Fibroblast of the aortic adventitia (primary cell): ENCODE results near the gene DUSP6. TPM values are rescaled to one million over a fixed set of nuclear protein-coding genes. Genes with fewer than 3 reads are reported as not detected.

Experiments used
- DNase-seq: peaks from one replicate; pipeline ENCODE4 v3.0.0-alpha.2; 2010; ENCODE audit warnings: low read depth
- H3K4me3 ChIP-seq: 2 replicates; pipeline ENCODE4 v1.5.1; 2011; ENCODE audit warnings: low read depth, mild to moderate bottlenecking, control low read depth, low read length, moderate library complexity
- total RNA-seq: library from RNA; depleted of rRNA; stranded (reverse); fragments of >200 nt; gene quantifications from 2 replicates; pipeline ENCODE4 v1.2.3, GENCODE V29; 2012; ENCODE audit warnings: low replicate concordance
- TF ChIP-seq, protein P1 (sequence below): IDR thresholded peaks from 2 replicates; pipeline ENCODE4 v1.5.1; 2011; ENCODE audit warnings: mild to moderate bottlenecking, low read length, control low read depth, inconsistent platforms; ENCODE audit not compliant: insufficient read depth

Gene DUSP6, protein sequence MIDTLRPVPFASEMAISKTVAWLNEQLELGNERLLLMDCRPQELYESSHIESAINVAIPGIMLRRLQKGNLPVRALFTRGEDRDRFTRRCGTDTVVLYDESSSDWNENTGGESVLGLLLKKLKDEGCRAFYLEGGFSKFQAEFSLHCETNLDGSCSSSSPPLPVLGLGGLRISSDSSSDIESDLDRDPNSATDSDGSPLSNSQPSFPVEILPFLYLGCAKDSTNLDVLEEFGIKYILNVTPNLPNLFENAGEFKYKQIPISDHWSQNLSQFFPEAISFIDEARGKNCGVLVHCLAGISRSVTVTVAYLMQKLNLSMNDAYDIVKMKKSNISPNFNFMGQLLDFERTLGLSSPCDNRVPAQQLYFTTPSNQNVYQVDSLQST
- 17.1 and 33.9 TPM in 2 replicates for total RNA-seq

DNA sequence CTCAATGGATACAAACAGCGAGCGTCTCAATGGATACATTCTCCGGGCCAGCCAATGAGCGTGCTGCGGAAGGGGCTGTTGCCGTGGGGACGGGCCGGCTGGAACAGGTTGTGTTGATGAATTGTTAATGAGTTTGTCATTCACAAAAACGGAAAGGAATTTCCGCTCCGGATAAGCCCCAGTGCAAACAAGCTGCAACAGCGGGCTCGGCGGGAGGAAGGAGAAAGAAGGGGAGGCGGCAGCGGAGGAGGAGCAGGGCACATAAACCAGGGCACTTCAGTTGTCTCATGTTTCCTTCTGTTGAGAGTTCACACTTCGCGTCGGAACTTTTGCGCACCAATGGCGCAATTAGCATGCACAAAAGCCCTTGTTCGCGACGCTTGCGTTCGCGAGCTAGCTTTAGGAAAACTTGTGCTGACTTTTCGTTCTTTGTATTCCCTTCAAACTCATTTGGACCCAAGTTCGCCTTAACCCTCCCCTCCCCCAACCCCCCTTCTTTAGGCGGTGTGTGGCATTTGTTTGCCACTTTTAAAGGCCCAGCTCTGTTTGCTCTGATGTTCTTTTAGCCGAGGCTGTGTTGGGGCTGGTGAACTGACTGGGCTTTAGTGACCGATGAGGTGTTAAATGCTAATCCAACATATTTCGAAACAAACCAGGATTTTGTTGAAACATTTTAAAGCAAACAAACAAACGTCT lies at the start of gene DUSP6:
Gene DUSP6, minus strand, starts transcription at position 10 of the 696 bp plus-strand sequence. CDS start 462 bp downstream, outside the sequence.
- TF ChIP-seq, protein P1, sequence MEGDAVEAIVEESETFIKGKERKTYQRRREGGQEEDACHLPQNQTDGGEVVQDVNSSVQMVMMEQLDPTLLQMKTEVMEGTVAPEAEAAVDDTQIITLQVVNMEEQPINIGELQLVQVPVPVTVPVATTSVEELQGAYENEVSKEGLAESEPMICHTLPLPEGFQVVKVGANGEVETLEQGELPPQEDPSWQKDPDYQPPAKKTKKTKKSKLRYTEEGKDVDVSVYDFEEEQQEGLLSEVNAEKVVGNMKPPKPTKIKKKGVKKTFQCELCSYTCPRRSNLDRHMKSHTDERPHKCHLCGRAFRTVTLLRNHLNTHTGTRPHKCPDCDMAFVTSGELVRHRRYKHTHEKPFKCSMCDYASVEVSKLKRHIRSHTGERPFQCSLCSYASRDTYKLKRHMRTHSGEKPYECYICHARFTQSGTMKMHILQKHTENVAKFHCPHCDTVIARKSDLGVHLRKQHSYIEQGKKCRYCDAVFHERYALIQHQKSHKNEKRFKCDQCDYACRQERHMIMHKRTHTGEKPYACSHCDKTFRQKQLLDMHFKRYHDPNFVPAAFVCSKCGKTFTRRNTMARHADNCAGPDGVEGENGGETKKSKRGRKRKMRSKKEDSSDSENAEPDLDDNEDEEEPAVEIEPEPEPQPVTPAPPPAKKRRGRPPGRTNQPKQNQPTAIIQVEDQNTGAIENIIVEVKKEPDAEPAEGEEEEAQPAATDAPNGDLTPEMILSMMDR, result no peak
- peak within 1 kb of the TSS; percentile 91 for H3K4me3 ChIP-seq
- peak; percentile 98 for DNase-seq

DNA sequence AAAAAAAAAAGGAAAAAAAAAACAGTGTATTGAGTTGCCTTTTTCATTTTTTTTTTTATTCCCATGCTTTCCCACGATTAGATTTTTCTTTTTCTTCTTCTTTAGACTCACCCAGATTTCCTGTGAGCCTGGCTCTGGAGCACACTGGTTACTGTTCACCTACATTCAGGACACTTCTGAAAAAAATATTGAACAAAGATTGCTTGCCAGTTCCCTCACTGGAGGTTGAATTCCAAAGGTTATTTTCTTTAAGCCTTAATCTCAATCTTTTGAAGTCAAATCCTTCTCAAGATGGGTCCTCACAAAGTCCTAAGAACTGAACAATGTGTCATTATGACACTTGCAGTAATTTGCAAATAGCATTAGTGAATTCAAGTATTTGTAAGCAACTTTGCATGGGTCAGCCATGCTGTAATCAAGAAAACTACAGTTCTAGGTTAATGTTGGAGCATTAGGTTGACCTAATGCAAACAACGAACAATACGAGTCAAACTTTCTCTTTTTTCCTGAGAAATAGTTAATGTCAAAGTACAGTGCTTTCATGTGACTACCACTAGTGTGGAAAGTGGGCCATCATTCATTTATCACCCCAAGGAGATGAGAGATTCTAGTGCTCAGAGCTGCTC lies 49.2 kb upstream of the DUSP6 start:
- TF ChIP-seq, protein P1, result no peak

DNA sequence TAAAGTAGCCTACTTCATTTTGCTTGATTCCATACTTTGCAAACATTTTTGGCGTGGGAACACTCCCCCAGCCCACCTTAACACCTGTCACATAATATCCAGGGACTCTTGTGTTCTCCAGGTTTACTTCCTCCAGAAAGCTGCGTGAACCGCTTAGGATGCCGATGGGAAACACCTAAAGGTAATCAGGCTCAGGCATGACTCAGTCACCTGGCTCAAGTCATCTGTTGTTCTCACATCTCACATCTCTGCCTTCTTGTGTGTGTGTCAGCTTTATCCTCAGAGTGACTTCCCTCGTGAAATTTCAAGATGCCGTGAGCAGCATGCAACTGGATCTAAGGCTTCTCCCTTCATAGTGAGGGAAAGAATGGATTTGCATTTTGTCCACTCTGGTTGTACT lies 48.1 kb upstream of the DUSP6 start:
- TF ChIP-seq, protein P1, result no peak
- H3K4me3 ChIP-seq, result no peak overlapping the region
- DNase-seq, result no peak

More for the DNA sequence above, 49.2 kb upstream of the DUSP6 start:
- no peak for DNase-seq
- H3K4me3 ChIP-seq, result no peak overlapping the region

DNA sequence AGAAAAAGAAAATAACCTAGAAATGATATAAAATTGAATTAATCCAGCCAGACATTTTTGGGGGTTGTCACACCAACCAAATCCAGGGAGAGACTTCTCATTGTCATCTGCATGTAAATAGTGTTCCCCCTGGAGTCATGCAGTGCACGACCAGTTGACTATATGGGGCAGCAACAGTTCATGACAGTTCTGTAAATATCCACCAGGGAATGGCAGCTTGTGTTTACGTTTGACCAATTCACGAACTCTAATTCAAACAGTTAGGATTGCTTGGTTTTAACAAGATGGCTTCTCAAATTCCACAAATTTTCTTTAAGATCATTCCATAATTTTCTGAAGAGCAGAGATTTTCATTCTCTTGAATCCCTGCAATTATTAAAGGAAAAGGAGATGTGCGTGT lies 43.4 kb upstream of the DUSP6 start:
- no peak for DNase-seq
- H3K4me3 ChIP-seq, result no peak overlapping the region
- TF ChIP-seq, protein P1, result no peak

DNA sequence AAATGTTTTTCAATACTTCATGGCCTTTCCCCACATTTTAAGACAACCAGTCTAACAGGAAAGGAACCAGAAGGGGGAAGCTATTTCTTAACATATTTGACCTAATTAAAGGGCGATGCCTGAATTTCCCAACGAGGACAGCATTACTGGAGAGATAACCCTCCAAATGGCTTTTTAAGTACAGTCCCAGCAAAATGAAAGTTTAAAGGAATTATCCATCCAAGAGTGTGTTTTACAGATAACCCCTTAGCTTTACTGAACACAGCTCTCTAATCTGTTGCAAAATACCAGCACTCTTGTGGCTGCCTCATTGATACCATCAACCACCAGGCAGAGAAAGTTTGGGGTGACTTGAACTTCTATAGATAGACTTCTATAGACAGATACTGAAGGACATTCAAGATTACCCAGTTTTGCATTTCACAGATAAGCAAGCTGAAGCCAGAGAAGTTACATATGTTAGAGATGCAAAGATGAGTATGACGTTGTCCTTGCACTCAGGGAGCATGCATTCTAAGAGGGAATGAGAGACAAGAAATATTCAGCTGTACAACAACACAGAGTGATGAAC lies 41.3 kb upstream of the DUSP6 start:
- TF ChIP-seq, protein P1, result no peak
- DNase-seq, result no peak
- no peak overlapping the region for H3K4me3 ChIP-seq

DNA sequence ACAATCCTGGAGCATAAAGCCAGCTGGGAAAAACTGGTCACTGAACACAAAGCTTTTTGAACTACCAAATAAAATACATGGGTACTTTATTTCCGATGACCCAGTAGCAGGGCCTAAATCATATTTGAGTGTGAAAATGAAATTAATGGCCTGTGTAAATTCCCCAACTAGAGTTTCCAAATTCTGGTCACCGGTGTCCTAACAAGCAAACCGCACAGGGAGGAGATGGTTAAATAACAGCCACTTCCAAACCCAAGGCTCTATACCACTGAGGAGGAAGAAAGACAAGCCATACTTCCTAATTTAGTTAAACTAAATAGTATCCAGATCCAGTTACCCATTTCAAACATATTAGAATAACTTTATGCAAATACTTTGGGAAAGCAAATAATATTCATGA lies 40.1 kb upstream of the DUSP6 start:
- TF ChIP-seq, protein P1, result no peak
- no peak for DNase-seq
- no peak overlapping the region for H3K4me3 ChIP-seq
